HG02852 (cell line): ENCODE results near the gene ATP6V0A1.

ENCODE experiments used
- ATAC-seq: cut with Tn5 transposase; IDR thresholded peaks from one replicate; pipeline ENCODE4 v1.9.1; 2021; ENCODE audit warnings: mild to moderate bottlenecking, moderate library complexity; ENCODE audit not compliant: unreplicated experiment

ATP6V0A1 gene

GRCh38 chr17:42518046-42518754 lies 59.5 kb downstream of the ATP6V0A1 start:
- no peak for ATAC-seq

GRCh38 chr17:42518755-42519545 lies 60.3 kb downstream of the ATP6V0A1 start:
- no peak for ATAC-seq

- ATAC-seq: no peak
Observed at GRCh38 chr17:42519546-42520491, 61.1 kb downstream of the ATP6V0A1 start.

GRCh38 chr17:42520540-42520951 lies 61.9 kb downstream of the ATP6V0A1 start:
- no peak for ATAC-seq

GRCh38 chr17:42521036-42521435 lies 62.4 kb downstream of the ATP6V0A1 start:
- ATAC-seq: no peak

- ATAC-seq: no peak
Observed at GRCh38 chr17:42521666-42522262, 63.1 kb downstream of the ATP6V0A1 start.

GRCh38 chr17:42522263-42522790 lies 63.6 kb downstream of the ATP6V0A1 start:
- ATAC-seq: no peak

GRCh38 chr17:42522798-42523278 lies 64.2 kb downstream of the ATP6V0A1 start:
- ATAC-seq: no peak

- no peak for ATAC-seq
Observed at GRCh38 chr17:42525221-42525620, 66.5 kb downstream of the ATP6V0A1 start.

- ATAC-seq: no peak
Observed at GRCh38 chr17:42526031-42526444, 67.4 kb downstream of the ATP6V0A1 start.

- ATAC-seq: no peak
Observed at GRCh38 chr17:42527932-42528331, 69.3 kb downstream of the ATP6V0A1 start.

GRCh38 chr17:42529061-42529460 lies 70.4 kb downstream of the ATP6V0A1 start:
- ATAC-seq: no peak

GRCh38 chr17:42530952-42531454 lies 72.3 kb downstream of the ATP6V0A1 start:
- no peak for ATAC-seq

- ATAC-seq: no peak
Observed at GRCh38 chr17:42531455-42532354, 73.0 kb downstream of the ATP6V0A1 start.

GRCh38 chr17:42535155-42536047 lies 76.7 kb downstream of the ATP6V0A1 start:
- peak; percentile 1 for ATAC-seq

- ATAC-seq: peak; percentile 85
Observed at GRCh38 chr17:42536048-42536371, 77.3 kb downstream of the ATP6V0A1 start, which contains the start of gene NAGLU. NAGLU (plus strand) TSS chr17:42536241; CDS start chr17:42536273, 32 bp downstream.

- ATAC-seq: peak; percentile 68
Observed at GRCh38 chr17:42536372-42537155, 77.9 kb downstream of the ATP6V0A1 start.
